ENCODE results near the gene EIF4A3.
"Not testable (repeated sequence)": the region's sequence is repeated elsewhere in the genome, so short reads cannot be mapped to it uniquely, and the experiment has no call there.

Gene EIF4A3

GRCh38 chr17:80171681-80172080, 24.8 kb upstream of the EIF4A3 start:
- no peak for DNase-seq

GRCh38 chr17:80169784-80170500, 23.0 kb upstream of the EIF4A3 start, which contains the start of gene CARD14:
Gene CARD14 (plus strand): TSS chr17:80170030. CDS start chr17:80181439, 11,409 bp downstream.
- DNase-seq: no peak

GRCh38 chr17:80169107-80169506, 22.2 kb upstream of the EIF4A3 start:
- DNase-seq: no peak

- no peak for DNase-seq
These were observed 21.4 kb upstream of the EIF4A3 start for GRCh38 chr17:80168371-80168770.

- no peak for DNase-seq
These were observed 19.5 kb upstream of the EIF4A3 start for GRCh38 chr17:80166446-80166845.

GRCh38 chr17:80164185-80164584, 17.3 kb upstream of the EIF4A3 start:
- DNase-seq: no peak

- DNase-seq: no peak
These were observed 16.4 kb upstream of the EIF4A3 start for GRCh38 chr17:80163336-80163735.

GRCh38 chr17:80160536-80160935, 13.6 kb upstream of the EIF4A3 start:
- no peak for DNase-seq

GRCh38 chr17:80158846-80159245, 11.9 kb upstream of the EIF4A3 start:
- no peak for DNase-seq

- DNase-seq: not testable (repeated sequence)
These were observed 8.7 kb upstream of the EIF4A3 start for GRCh38 chr17:80155600-80155999.

- no peak for DNase-seq
These were observed 7.2 kb upstream of the EIF4A3 start for GRCh38 chr17:80154166-80154565.

- DNase-seq: no peak
These were observed 6.1 kb upstream of the EIF4A3 start for GRCh38 chr17:80153004-80153403.

- no peak for DNase-seq
These were observed 5.3 kb upstream of the EIF4A3 start for GRCh38 chr17:80152081-80152702.

GRCh38 chr17:80151333-80151732, 4.4 kb upstream of the EIF4A3 start:
- DNase-seq: no peak

GRCh38 chr17:80146121-80147034, 550 bp downstream of the EIF4A3 start:
- DNase-seq: no peak

GRCh38 chr17:80145076-80146075, 1.6 kb downstream of the EIF4A3 start:
- DNase-seq: no peak

- DNase-seq: no peak
These were observed 4.0 kb downstream of the EIF4A3 start for GRCh38 chr17:80142929-80143328.

GRCh38 chr17:80141463-80142165, 5.3 kb downstream of the EIF4A3 start:
- no peak for DNase-seq

GRCh38 chr17:80138856-80139426, 8.0 kb downstream of the EIF4A3 start:
- no peak for DNase-seq

GRCh38 chr17:80137131-80137530, 9.8 kb downstream of the EIF4A3 start:
- no peak for DNase-seq

- no peak for DNase-seq
These were observed 13.3 kb downstream of the EIF4A3 start for GRCh38 chr17:80133626-80133970.
